Gastroesophageal sphincter (tissue), 4 donors: Measurements from ENCODE around the gene UBL4A. TPM values are rescaled to one million over a fixed set of nuclear protein-coding genes. Genes with fewer than 3 reads are reported as not detected.

Source experiments
- ATAC-seq: fragments of 150-250 bp; one replicate; pipeline ENCODE4 v1.9.1; 2016; ENCODE audit warnings: mild to moderate bottlenecking, moderate library complexity
- H3K27ac ChIP-seq, 4 donors: fragments of 200-600 bp; sonication (generic) in 3 of 4; 1 replicate in 3 of 4; 2 replicates in 1 of 4; pipeline ENCODE4 v1.5.1; 2016 to 2019
- H3K27me3 ChIP-seq: fragments of 200-600 bp; sonication (generic); one replicate; pipeline ENCODE4 v1.5.1; 2019
- H3K36me3 ChIP-seq, 2 donors: fragments of 200-600 bp; sonication (generic); one replicate each; pipeline ENCODE4 v1.5.1; 2019; ENCODE audit warnings: control low read depth in 1 of 2
- H3K4me1 ChIP-seq, 3 donors: fragments of 200-600 bp; sonication (generic); 1 replicate in 2 of 3; 2 replicates in 1 of 3; pipeline ENCODE4 v1.5.1; 2016 to 2019; ENCODE audit warnings: control low read depth in 2 of 3
- H3K4me3 ChIP-seq, 2 donors: fragments of 200-600 bp; sonication (generic); one replicate each; pipeline ENCODE4 v1.5.1; 2019; ENCODE audit warnings: mild to moderate bottlenecking in 1 of 2, moderate library complexity in 1 of 2
- H3K9me3 ChIP-seq, 3 donors: fragments of 200-600 bp; sonication (generic); one replicate each; pipeline ENCODE4 v1.5.1; 2017 to 2019; ENCODE audit warnings: control low read depth in 2 of 3
- EP300 ChIP-seq: sonication (generic); formaldehyde crosslinking; IDR thresholded peaks from one replicate; pipeline ENCODE4 v1.6.1; 2017; ENCODE audit warnings: antibody characterized with exemption, mild to moderate bottlenecking
- POLR2A ChIP-seq, 2 donors: fragments of 450-650 bp; IDR thresholded peaks; one replicate each; pipeline ENCODE4 v1.6.1; 2017; ENCODE audit warnings: antibody characterized with exemption in 2 of 2, mild to moderate bottlenecking in 2 of 2, moderate library complexity in 1 of 2
- POLR2AphosphoS5 ChIP-seq: sonication (generic); formaldehyde crosslinking; IDR thresholded peaks from one replicate; pipeline ENCODE4 v1.6.1; 2017; ENCODE audit warnings: antibody characterized with exemption
- WGBS, 2 donors: methylation state at CpG; one replicate each; pipeline ENCODE4 v1.1.5; 2018; ENCODE audit warnings: low coverage in 1 of 2; 5-methylcytosine and 5-hydroxymethylcytosine counted together
- total RNA-seq, 4 donors: library from RNA; depleted of rRNA; stranded (reverse); fragments of >200 nt; gene quantifications; one replicate each; pipeline ENCODE4 v1.1.0, GENCODE V29; 2016
- TF ChIP-seq, protein P1 (sequence below), 4 experiments: fragments of 200-600 bp in 2 of 4; fragments of 450-650 bp in 2 of 4; sonication (generic) in 1 of 4; IDR thresholded peaks; one replicate each; pipeline ENCODE4 v1.5.1; 2017 to 2019; ENCODE audit warnings: antibody characterized with exemption in 4 of 4, mild to moderate bottlenecking in 2 of 4, moderate library complexity in 2 of 4

The UBL4A gene
- total RNA-seq, 4 donors from 2014 or later: 35.9 to 80.2 (median 47.0) TPM

DNA sequence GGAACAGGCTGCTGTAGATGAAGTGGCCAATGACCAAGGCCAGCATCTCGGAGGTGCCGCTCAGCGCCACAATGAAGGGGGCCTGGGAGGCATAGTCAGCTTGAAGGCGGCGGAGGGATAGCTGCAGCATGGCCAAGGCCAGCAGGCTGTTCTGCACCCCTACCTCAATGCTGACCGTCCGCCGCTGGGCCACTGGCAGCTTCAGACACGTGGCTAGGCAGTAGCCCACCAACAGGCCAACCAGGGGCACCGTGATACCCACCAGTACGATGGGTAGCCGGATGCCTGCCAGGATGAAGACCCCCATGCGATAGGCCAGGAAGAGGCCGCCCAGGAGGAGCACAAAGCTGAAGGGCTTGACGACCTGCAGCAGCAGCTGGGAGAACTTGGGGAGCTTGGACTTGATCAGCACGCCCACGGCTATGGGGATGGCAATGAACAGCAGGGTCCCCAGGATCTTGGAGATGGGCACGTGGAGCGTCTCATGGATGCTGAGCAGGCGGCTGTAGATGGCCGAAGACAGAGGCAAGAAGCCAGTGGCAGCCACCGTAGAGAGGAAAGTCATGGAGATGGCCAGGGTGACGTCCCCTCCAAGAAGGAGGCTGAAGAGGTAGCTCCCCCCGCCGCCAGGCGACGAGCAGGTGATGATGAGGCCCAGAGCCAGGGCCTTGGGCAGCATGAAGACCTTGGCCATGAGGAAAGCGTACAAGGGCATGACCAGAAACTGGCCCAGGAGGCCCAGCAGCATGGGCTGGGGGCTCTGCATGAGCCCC is 1.3 kb upstream of the UBL4A start:
- Histone ChIP-seq H3K36me3 (peaks cover 0 to 25% of the 10 kb centered on the region in 2 donors), H3K4me3 (no peak overlapping the region), H3K27ac (peak overlapping the region in 3 of 4 donors; percentile 84 to 90 (median 90)), H3K27me3 (no peaks in the 10 kb centered on the region), H3K4me1 (peaks cover 0 to 55% (median 4%) of the 10 kb centered on the region in 3 donors), H3K9me3 (no peaks in the 10 kb centered on the region)
- WGBS, 2 donors: 76 to 81% methylated on average over 3 to 6 of the region's 28 CpGs
- ATAC-seq: no peak
- no peak for TF ChIP-seq POLR2A (IDR thresholded peaks at IDR 0.05)
- TF ChIP-seq POLR2AphosphoS5: no peak
- no peak for TF ChIP-seq EP300
- TF ChIP-seq, protein P1, sequence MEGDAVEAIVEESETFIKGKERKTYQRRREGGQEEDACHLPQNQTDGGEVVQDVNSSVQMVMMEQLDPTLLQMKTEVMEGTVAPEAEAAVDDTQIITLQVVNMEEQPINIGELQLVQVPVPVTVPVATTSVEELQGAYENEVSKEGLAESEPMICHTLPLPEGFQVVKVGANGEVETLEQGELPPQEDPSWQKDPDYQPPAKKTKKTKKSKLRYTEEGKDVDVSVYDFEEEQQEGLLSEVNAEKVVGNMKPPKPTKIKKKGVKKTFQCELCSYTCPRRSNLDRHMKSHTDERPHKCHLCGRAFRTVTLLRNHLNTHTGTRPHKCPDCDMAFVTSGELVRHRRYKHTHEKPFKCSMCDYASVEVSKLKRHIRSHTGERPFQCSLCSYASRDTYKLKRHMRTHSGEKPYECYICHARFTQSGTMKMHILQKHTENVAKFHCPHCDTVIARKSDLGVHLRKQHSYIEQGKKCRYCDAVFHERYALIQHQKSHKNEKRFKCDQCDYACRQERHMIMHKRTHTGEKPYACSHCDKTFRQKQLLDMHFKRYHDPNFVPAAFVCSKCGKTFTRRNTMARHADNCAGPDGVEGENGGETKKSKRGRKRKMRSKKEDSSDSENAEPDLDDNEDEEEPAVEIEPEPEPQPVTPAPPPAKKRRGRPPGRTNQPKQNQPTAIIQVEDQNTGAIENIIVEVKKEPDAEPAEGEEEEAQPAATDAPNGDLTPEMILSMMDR (IDR thresholded peaks at IDR 0.05): no peak

DNA sequence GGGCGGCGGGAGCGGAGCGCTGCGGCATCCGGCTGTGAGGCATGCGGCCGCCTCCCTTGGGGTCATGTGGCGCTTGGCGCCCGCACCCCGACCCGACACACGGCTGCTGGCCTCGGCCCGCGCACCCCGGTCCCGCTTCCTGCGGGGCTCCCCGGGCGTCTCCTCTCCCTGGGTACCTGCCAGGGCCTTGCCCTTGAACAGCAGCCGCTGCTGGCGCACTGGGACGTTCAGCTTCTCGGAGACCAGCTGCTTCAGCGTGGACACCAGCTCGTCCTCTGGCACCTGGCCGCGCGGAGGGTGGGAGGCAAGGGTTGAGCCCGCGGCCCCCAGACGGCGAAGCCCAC is 391 bp downstream of the UBL4A start:
- WGBS, 2 donors: no CpG with 5 or more reads among the region's 35 CpGs
- Histone ChIP-seq H3K36me3 (peaks cover 0 to 25% of the 10 kb centered on the region in 2 donors), H3K27me3 (no peaks in the 10 kb centered on the region), H3K4me3 (peak overlapping the region; percentile 73 to 93), H3K4me1 (peaks cover 0 to 51% (median 4%) of the 10 kb centered on the region in 3 donors), H3K27ac (peak overlapping the region; percentile 84 to 90 (median 90)), H3K9me3 (no peaks in the 10 kb centered on the region)
- ATAC-seq: no peak
- TF ChIP-seq POLR2AphosphoS5: no peak
- no peak for TF ChIP-seq EP300
- TF ChIP-seq, protein P1 (IDR thresholded peaks at IDR 0.05): no peak
- no peak for TF ChIP-seq POLR2A (IDR thresholded peaks at IDR 0.05)

DNA sequence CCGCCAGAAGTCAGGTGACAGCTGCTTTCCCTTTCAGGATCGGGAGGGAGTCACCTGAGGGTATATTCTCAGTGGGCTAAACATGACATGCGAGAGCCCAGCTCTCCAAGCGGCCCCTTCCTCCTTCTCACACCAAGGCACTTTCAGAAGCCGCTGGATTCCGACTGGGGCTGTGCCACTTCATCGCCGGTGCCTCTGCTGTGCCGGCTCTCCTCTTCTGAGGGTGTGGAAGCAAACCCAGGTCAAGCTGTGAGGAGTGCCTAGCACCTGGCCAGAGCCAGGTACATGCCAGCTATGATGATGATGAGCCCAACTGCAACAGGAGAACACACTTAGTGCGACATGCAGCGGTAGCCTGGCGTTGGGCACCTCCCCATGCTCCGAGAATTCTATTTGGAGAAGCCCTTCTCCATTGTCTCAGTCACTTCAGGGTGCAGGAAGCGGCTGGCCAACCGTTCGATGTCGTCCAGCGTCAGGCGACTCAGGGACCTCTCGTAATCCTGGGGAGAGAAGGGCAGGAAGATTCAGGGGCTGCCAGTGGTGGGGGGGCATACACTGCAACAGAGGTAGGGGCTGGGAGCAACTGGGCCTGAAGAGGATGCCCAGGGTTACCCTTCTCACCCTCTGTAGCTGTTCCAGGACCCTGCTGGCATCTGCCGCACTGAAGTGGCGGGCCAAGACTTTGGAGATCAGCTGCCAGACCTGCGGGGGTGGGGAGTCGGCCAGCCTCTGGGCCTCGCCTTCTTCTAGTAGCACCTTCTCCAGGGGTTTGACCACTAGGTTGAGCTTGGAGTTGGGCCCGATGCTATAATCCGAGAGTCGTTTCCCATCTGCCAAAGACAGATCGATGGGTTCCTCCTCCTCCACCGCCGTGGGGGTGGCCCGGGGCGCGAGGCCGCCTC is 1.0 kb downstream of the UBL4A start:
- no peak for ATAC-seq
- 60% methylated on average over 1 of the region's 35 CpGs; no CpG with 5 or more reads in 1 of the 2 donors for WGBS, 2 donors
- Histone ChIP-seq H3K4me3 (peak overlapping the region; percentile 73 to 93), H3K36me3 (peaks cover 0 to 25% of the 10 kb centered on the region in 2 donors), H3K27me3 (no peaks in the 10 kb centered on the region), H3K27ac (peak overlapping the region; percentile 84 to 90 (median 90)), H3K4me1 (peaks cover 0 to 50% (median 4%) of the 10 kb centered on the region in 3 donors), H3K9me3 (no peaks in the 10 kb centered on the region)
- TF ChIP-seq, protein P1 (IDR thresholded peaks at IDR 0.05): no peak
- TF ChIP-seq POLR2A (IDR thresholded peaks at IDR 0.05): no peak
- no peak for TF ChIP-seq POLR2AphosphoS5
- no peak for TF ChIP-seq EP300

DNA sequence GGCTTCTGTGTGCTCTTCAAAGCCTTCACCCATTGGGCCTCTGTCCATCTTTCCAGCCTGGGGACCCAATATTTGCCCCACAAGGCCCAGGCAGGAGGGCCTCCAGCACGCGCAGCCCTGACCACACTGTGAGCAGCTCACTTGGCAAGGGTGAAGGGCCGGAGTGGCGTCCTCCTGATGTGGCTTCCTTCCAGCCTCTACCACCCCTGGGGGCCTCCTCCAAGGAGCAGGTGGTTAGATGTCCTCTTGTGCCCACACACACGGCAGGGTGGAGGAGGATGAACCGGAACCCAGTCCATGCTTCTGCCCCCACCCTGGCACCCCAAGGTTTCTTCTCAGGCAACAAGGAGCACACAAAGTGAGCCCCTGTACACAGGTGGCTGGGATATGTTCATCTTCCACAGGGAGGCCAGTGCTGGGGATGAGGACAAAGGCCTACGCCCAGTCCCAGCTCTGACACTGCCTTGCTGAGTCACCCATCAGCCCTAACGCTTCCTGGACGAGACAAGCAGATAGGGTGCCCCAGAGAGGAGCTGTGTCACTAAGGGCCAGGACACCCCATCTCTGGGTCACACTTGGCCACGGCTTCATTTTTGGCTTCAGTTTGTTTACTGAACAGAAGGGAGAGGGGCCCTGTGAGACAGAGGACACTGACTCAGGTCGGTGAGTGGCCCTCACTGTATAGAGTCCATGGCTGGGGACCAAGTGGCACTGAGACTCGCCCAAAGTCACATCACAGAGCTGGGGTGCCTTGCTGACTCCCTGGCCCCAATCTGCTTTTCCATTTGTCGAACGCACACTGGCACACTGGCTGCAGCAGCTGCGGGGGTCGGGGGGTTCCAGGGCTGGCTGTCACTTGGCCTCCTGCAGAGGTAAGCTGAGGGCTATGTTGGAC is 1.9 kb downstream of the UBL4A start:
- Histone ChIP-seq H3K27ac (peak overlapping the region in 3 of 4 donors; percentile 7 to 90 (median 84)), H3K36me3 (peaks cover 0 to 25% of the 10 kb centered on the region in 2 donors), H3K27me3 (no peaks in the 10 kb centered on the region), H3K4me1 (peaks cover 0 to 48% (median 4%) of the 10 kb centered on the region in 3 donors), H3K4me3 (no peak overlapping the region), H3K9me3 (no peaks in the 10 kb centered on the region)
- TF ChIP-seq EP300 (no peak), POLR2A (IDR thresholded peaks at IDR 0.05) (no peak), POLR2AphosphoS5 (no peak)
- TF ChIP-seq, protein P1 (IDR thresholded peaks at IDR 0.05): no peak
- ATAC-seq: no peak
- whole genome bisulfite sequencing, 2 donors: 80% methylated on average over 2 of the region's 16 CpGs; no CpG with 5 or more reads in 1 of the 2 donors
